ENCODE data around the gene TSC22D4.
"Not testable (repeated sequence)": the region's sequence is repeated elsewhere in the genome, so short reads cannot be mapped to it uniquely, and the experiment has no call there.

Gene TSC22D4

GRCh38 chr7:100478958-100479660 lies at the start of gene TSC22D4:
TSS of gene TSC22D4 (minus strand) at chr7:100479214. CDS start at chr7:100478038, 1,176 bp downstream.
- Mint-ChIP-seq H3K4me1 (peaks cover 53% of the 10 kb centered on the region), H3K4me3 (peak within 1 kb of the TSS; percentile 85), H3K36me3 (ENCODE audit: insufficient read depth) (peaks cover 45% of the 10 kb centered on the region), H3K27me3 (no peaks in the 10 kb centered on the region), H3K9me3 (no peaks in the 10 kb centered on the region), H3K27ac (ENCODE audit: low read depth) (peak within 1 kb of the TSS; percentile 92)
- DNase-seq (ENCODE audit: low spot score in 2 of 2) (peak; percentile 88 to 92), ATAC-seq (replicated peaks; ENCODE audit: extremely low read depth, poor library complexity, severe bottlenecking) (peak; percentile 78)

DNA sequence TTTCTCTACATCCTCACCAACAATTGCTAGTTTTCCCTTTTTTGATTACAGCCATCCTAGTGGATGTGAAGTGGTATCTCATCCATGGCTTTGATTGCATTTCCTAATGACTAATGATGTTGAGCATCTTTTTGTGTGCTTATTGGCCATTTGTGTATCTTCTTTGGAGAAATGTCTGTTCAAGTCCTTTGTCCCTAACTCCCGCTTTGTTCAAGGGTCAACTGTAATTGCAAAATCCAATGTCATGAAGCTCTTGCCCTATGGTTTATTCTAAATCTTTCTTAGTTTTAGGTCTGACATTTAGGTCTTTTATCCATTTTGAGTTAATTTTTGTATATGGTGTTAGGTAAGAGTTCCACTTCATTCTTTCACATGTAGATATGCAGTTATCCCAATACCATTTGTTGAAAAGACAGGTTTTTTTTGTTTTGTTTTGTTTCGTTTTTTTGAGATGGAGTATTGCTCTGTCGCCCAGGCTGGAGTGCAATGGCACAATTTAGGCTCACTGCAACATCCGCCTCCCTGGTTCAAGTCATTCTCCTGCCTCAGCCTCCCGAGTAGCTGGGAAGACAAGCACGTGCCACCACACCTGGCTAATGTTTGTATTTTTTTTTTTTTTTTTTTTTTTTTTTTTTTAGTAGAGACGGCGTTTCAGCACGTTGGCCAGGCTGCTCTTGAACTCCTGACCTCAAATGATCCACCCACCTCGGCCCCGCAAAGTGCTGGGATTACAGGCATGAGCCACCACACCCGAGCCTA lies 49.3 kb upstream of the TSC22D4 start:
- H3K4me1 Mint-ChIP-seq; H3K4me3 Mint-ChIP-seq; H3K27me3 Mint-ChIP-seq; ATAC-seq (replicated peaks; ENCODE audit: extremely low read depth, poor library complexity, severe bottlenecking); H3K27ac Mint-ChIP-seq (ENCODE audit: low read depth); H3K36me3 Mint-ChIP-seq (ENCODE audit: insufficient read depth); DNase-seq (ENCODE audit: low spot score in 2 of 2); H3K9me3 Mint-ChIP-seq: not testable (repeated sequence)

GRCh38 chr7:100523192-100523591 lies 44.2 kb upstream of the TSC22D4 start:
- ATAC-seq (replicated peaks; ENCODE audit: extremely low read depth, poor library complexity, severe bottlenecking); H3K27ac Mint-ChIP-seq (ENCODE audit: low read depth); H3K4me3 Mint-ChIP-seq; DNase-seq (ENCODE audit: low spot score in 2 of 2); H3K36me3 Mint-ChIP-seq (ENCODE audit: insufficient read depth); H3K4me1 Mint-ChIP-seq; H3K9me3 Mint-ChIP-seq; H3K27me3 Mint-ChIP-seq: not testable (repeated sequence)

- not testable (repeated sequence) for H3K36me3 Mint-ChIP-seq (ENCODE audit: insufficient read depth); ATAC-seq (replicated peaks; ENCODE audit: extremely low read depth, poor library complexity, severe bottlenecking); H3K4me1 Mint-ChIP-seq; H3K27me3 Mint-ChIP-seq; H3K27ac Mint-ChIP-seq (ENCODE audit: low read depth); H3K9me3 Mint-ChIP-seq; DNase-seq (ENCODE audit: low spot score in 2 of 2); H3K4me3 Mint-ChIP-seq
Measured at GRCh38 chr7:100521909-100522593, 43.0 kb upstream of the TSC22D4 start.

- Mint-ChIP-seq H3K36me3 (ENCODE audit: insufficient read depth) (peaks cover 2% of the 10 kb centered on the region), H3K4me3 (no peak overlapping the region), H3K27ac (ENCODE audit: low read depth) (no peak overlapping the region), H3K9me3 (no peaks in the 10 kb centered on the region), H3K4me1 (peaks cover 6% of the 10 kb centered on the region), H3K27me3 (no peaks in the 10 kb centered on the region)
- DNase-seq (ENCODE audit: low spot score in 2 of 2) (no peak), ATAC-seq (replicated peaks; ENCODE audit: extremely low read depth, poor library complexity, severe bottlenecking) (no peak)
Measured at GRCh38 chr7:100521076-100521475, 42.1 kb upstream of the TSC22D4 start.

- peaks cover 5% of the 10 kb centered on the region for H3K36me3 Mint-ChIP-seq (ENCODE audit: insufficient read depth)
- no peak overlapping the region for H3K27ac Mint-ChIP-seq (ENCODE audit: low read depth)
Measured at GRCh38 chr7:100520138-100520537, 41.1 kb upstream of the TSC22D4 start.

DNA sequence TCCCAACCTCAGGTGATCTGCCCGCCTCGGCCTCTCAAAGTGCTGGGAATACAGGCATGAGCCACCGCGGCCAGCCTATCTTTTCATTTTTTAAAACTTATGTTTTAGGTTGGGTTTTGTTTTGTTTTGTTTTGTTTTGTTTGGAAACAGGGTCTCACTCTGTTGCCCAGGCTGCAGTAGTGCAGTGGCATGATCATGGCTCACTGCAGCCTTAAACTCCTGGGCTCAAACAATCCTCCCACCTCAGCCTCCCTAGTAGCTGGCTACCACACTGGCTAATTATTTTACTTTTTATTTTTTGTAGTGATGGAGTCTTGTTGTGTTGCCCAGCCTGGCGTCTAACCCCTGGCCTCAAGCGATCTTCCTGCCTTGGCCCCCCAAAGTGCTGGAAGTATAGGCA lies 40.6 kb upstream of the TSC22D4 start:
- no peak overlapping the region for H3K27ac Mint-ChIP-seq (ENCODE audit: low read depth)
- H3K9me3 Mint-ChIP-seq, result no peaks in the 10 kb centered on the region
- peaks cover 5% of the 10 kb centered on the region for H3K36me3 Mint-ChIP-seq (ENCODE audit: insufficient read depth)
- H3K4me1 Mint-ChIP-seq, result peaks cover 17% of the 10 kb centered on the region
- no peak overlapping the region for H3K4me3 Mint-ChIP-seq
- no peaks in the 10 kb centered on the region for H3K27me3 Mint-ChIP-seq
- ATAC-seq (replicated peaks; ENCODE audit: extremely low read depth, poor library complexity, severe bottlenecking), result no peak
- no peak for DNase-seq (ENCODE audit: low spot score in 2 of 2)

More at GRCh38 chr7:100520138-100520537, 41.1 kb upstream of the TSC22D4 start:
- H3K4me3 Mint-ChIP-seq, result no peak overlapping the region
- DNase-seq (ENCODE audit: low spot score in 2 of 2) (no peak), ATAC-seq (replicated peaks; ENCODE audit: extremely low read depth, poor library complexity, severe bottlenecking) (no peak)
- no peaks in the 10 kb centered on the region for H3K9me3 Mint-ChIP-seq
- H3K4me1 Mint-ChIP-seq, result peaks cover 15% of the 10 kb centered on the region
- no peaks in the 10 kb centered on the region for H3K27me3 Mint-ChIP-seq

- no peak for ATAC-seq (replicated peaks; ENCODE audit: extremely low read depth, poor library complexity, severe bottlenecking)
- H3K27me3 Mint-ChIP-seq, result no peaks in the 10 kb centered on the region
- H3K4me3 Mint-ChIP-seq, result peak overlapping the region; percentile 18
- peaks cover 5% of the 10 kb centered on the region for H3K36me3 Mint-ChIP-seq (ENCODE audit: insufficient read depth)
- H3K27ac Mint-ChIP-seq (ENCODE audit: low read depth), result no peak overlapping the region
- no peaks in the 10 kb centered on the region for H3K9me3 Mint-ChIP-seq
- no peak for DNase-seq (ENCODE audit: low spot score in 2 of 2)
- H3K4me1 Mint-ChIP-seq, result peaks cover 21% of the 10 kb centered on the region
Measured at GRCh38 chr7:100517305-100517704, 38.3 kb upstream of the TSC22D4 start.

GRCh38 chr7:100516135-100516812 lies 37.3 kb upstream of the TSC22D4 start:
- H3K4me1 Mint-ChIP-seq, result peaks cover 21% of the 10 kb centered on the region
- peak overlapping the region; percentile 60 for H3K4me3 Mint-ChIP-seq
- H3K9me3 Mint-ChIP-seq, result no peaks in the 10 kb centered on the region
- peak; percentile 43 to 73 for DNase-seq (ENCODE audit: low spot score in 2 of 2)
- H3K36me3 Mint-ChIP-seq (ENCODE audit: insufficient read depth), result peaks cover 5% of the 10 kb centered on the region
- ATAC-seq (replicated peaks; ENCODE audit: extremely low read depth, poor library complexity, severe bottlenecking), result peak; percentile 98
- peak overlapping the region; percentile 38 for H3K27ac Mint-ChIP-seq (ENCODE audit: low read depth)
- H3K27me3 Mint-ChIP-seq, result no peaks in the 10 kb centered on the region

- DNase-seq (ENCODE audit: low spot score in 2 of 2) (no peak), ATAC-seq (replicated peaks; ENCODE audit: extremely low read depth, poor library complexity, severe bottlenecking) (no peak)
- no peaks in the 10 kb centered on the region for H3K27me3 Mint-ChIP-seq
- H3K27ac Mint-ChIP-seq (ENCODE audit: low read depth), result no peak overlapping the region
- peaks cover 5% of the 10 kb centered on the region for H3K36me3 Mint-ChIP-seq (ENCODE audit: insufficient read depth)
- no peak overlapping the region for H3K4me3 Mint-ChIP-seq
- peaks cover 21% of the 10 kb centered on the region for H3K4me1 Mint-ChIP-seq
- no peaks in the 10 kb centered on the region for H3K9me3 Mint-ChIP-seq
Measured at GRCh38 chr7:100515072-100515532, 36.1 kb upstream of the TSC22D4 start.

DNA sequence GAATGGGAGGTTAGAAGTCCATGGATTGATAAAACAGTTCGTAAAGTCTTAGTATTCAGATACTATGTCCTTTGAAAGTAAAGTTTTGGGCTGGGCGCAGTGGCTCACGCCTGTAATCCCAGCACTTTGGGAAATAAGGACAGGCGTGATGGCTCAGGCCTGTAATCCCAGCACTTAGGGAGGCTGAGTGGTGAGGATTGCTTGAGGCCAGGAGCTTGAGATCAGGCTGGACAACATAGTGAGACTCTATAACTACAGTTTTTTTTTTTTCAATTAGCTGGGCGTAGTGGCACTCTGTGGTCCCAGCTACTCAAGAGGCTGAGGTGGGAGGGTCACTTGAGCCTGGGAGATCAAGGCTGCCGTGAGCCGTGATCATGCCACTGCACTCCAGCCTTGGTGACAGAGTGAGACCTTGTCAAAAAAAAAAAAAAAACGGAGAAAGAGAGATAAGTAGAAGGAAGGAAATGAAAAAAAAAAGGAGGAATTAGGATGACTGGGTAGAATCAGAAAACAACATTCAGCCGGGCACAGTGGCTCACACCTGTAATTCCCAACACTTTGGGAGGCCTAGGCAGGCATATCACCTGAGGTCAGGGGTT lies 34.3 kb upstream of the TSC22D4 start:
- Mint-ChIP-seq H3K27ac (ENCODE audit: low read depth) (no peak overlapping the region), H3K9me3 (no peaks in the 10 kb centered on the region), H3K27me3 (no peaks in the 10 kb centered on the region), H3K4me3 (no peak overlapping the region), H3K36me3 (ENCODE audit: insufficient read depth) (peaks cover 5% of the 10 kb centered on the region), H3K4me1 (peaks cover 21% of the 10 kb centered on the region)
- ATAC-seq (replicated peaks; ENCODE audit: extremely low read depth, poor library complexity, severe bottlenecking), result no peak
- no peak for DNase-seq (ENCODE audit: low spot score in 2 of 2)

Measured in central memory CD8-positive, alpha-beta T cell (primary cell).